ENCODE data around the gene PDGFRA. TPM values are rescaled to one million over a fixed set of nuclear protein-coding genes. Genes with fewer than 3 reads are reported as not detected.

Gene PDGFRA
- total RNA-seq, 1 experiment from 2014 or later, result not detected

- no peak overlapping the region for H3K4me3 ChIP-seq
- H2AFZ ChIP-seq, result no peak overlapping the region
- no peak overlapping the region for H3K4me2 ChIP-seq
- no peaks in the 10 kb centered on the region for H3K9me3 ChIP-seq (ENCODE audit: insufficient read depth, low read depth)
- H3K27ac ChIP-seq, result no peak overlapping the region
- no peak for DNase-seq
- no peaks in the 10 kb centered on the region for H3F3A ChIP-seq (ENCODE audit: insufficient read depth, low read depth)
- no peaks in the 10 kb centered on the region for H3K36me3 ChIP-seq (ENCODE audit: low read depth)
- CTCF ChIA-PET, result no interaction called here
- no peaks in the 10 kb centered on the region for H4K20me1 ChIP-seq (ENCODE audit: insufficient read depth)
- H3K4me1 ChIP-seq (replicated peaks; ENCODE audit: insufficient read depth), result no peaks in the 10 kb centered on the region
- no peaks in the 10 kb centered on the region for H3K9me2 ChIP-seq (ENCODE audit: insufficient read depth)
- TF ChIP-seq EZH2 (IDR thresholded peaks at IDR 0.05; ENCODE audit: low read depth) (no peak), CTCF (conservative IDR thresholded peaks at IDR 0.05) (no peak)
- BruUV-seq (replicated peaks), result no TSS peak
- H3K27me3 ChIP-seq (ENCODE audit: insufficient read depth, low read depth), result no peaks in the 10 kb centered on the region
- no peaks in the 10 kb centered on the region for H3K79me2 ChIP-seq (ENCODE audit: low read depth)
- intact Hi-C loops (cut with micrococcal nuclease; ENCODE audit: unreplicated experiment), result no loop called here
- POLR2A ChIA-PET (ENCODE audit: unreplicated experiment), result no interaction called here
These were observed 2.5 kb upstream of the PDGFRA start for GRCh38 chr4:54226404-54227255.

GRCh38 chr4:54227256-54228055, 1.6 kb upstream of the PDGFRA start:
- H3K4me3 ChIP-seq, result no peak overlapping the region
- no peak overlapping the region for H3K4me2 ChIP-seq
- intact Hi-C loops (cut with micrococcal nuclease; ENCODE audit: unreplicated experiment), result loop anchor here (1.0 kb wide), 1 partner anchor 319 kb away; no protein-coding TSS in a partner anchor
- ChIA-PET CTCF (interaction anchor here (0.6 kb wide), 1 partner anchor 776 kb away, joined by 4 read pairs; no protein-coding TSS in a partner anchor), POLR2A (ENCODE audit: unreplicated experiment) (no interaction called here)
- no peaks in the 10 kb centered on the region for H3K79me2 ChIP-seq (ENCODE audit: low read depth)
- no peaks in the 10 kb centered on the region for H3F3A ChIP-seq (ENCODE audit: insufficient read depth, low read depth)
- TF ChIP-seq CTCF (conservative IDR thresholded peaks at IDR 0.05) (no peak), EZH2 (IDR thresholded peaks at IDR 0.05; ENCODE audit: low read depth) (no peak)
- BruUV-seq (replicated peaks), result no TSS peak
- H3K27me3 ChIP-seq (ENCODE audit: insufficient read depth, low read depth), result no peaks in the 10 kb centered on the region
- no peak for DNase-seq
- H3K27ac ChIP-seq, result no peak overlapping the region
- H3K36me3 ChIP-seq (ENCODE audit: low read depth), result no peaks in the 10 kb centered on the region
- no peaks in the 10 kb centered on the region for H3K4me1 ChIP-seq (replicated peaks; ENCODE audit: insufficient read depth)
- H3K9me2 ChIP-seq (ENCODE audit: insufficient read depth), result no peaks in the 10 kb centered on the region
- no peaks in the 10 kb centered on the region for H4K20me1 ChIP-seq (ENCODE audit: insufficient read depth)
- no peak overlapping the region for H2AFZ ChIP-seq
- H3K9me3 ChIP-seq (ENCODE audit: insufficient read depth, low read depth), result no peaks in the 10 kb centered on the region

GRCh38 chr4:54228056-54228527, 1.0 kb upstream of the PDGFRA start:
- no peak overlapping the region for H3K4me2 ChIP-seq
- no peaks in the 10 kb centered on the region for H3K9me3 ChIP-seq (ENCODE audit: insufficient read depth, low read depth)
- H3K36me3 ChIP-seq (ENCODE audit: low read depth), result no peaks in the 10 kb centered on the region
- no peaks in the 10 kb centered on the region for H3K9me2 ChIP-seq (ENCODE audit: insufficient read depth)
- no peak overlapping the region for H2AFZ ChIP-seq
- H4K20me1 ChIP-seq (ENCODE audit: insufficient read depth), result no peaks in the 10 kb centered on the region
- no peaks in the 10 kb centered on the region for H3K79me2 ChIP-seq (ENCODE audit: low read depth)
- ChIA-PET POLR2A (ENCODE audit: unreplicated experiment) (no interaction called here), CTCF (no interaction called here)
- no TSS peak for BruUV-seq (replicated peaks)
- no peak overlapping the region for H3K4me3 ChIP-seq
- no peaks in the 10 kb centered on the region for H3K27me3 ChIP-seq (ENCODE audit: insufficient read depth, low read depth)
- no peak overlapping the region for H3K27ac ChIP-seq
- DNase-seq, result peak in 1 of 2 experiments; percentile 21
- no peaks in the 10 kb centered on the region for H3K4me1 ChIP-seq (replicated peaks; ENCODE audit: insufficient read depth)
- TF ChIP-seq CTCF (conservative IDR thresholded peaks at IDR 0.05) (no peak), EZH2 (IDR thresholded peaks at IDR 0.05; ENCODE audit: low read depth) (no peak)
- intact Hi-C loops (cut with micrococcal nuclease; ENCODE audit: unreplicated experiment), result loop anchor here (1.0 kb wide), 1 partner anchor 320 kb away; no protein-coding TSS in a partner anchor
- no peaks in the 10 kb centered on the region for H3F3A ChIP-seq (ENCODE audit: insufficient read depth, low read depth)

All from PC-9 (cell line).